Inflammatory macrophage treated with lipopolysaccharide for 4 hours (primary cell): ENCODE results near the gene LRRN3.
"Not testable (repeated sequence)": the region's sequence is repeated elsewhere in the genome, so short reads cannot be mapped to it uniquely, and the experiment has no call there.

Experiments
- DNase-seq: peaks from one replicate; pipeline ENCODE4 v3.0.0-alpha.2; 2020

LRRN3 gene

GRCh38 chr7:111090846-111091245 lies at the start of gene LRRN3:
LRRN3 (plus strand) TSS chr7:111091127; CDS start chr7:111122773, 31,646 bp downstream.
- no peak for DNase-seq

GRCh38 chr7:111041577-111041976 lies 49.4 kb upstream of the LRRN3 start:
- DNase-seq = no peak

GRCh38 chr7:111042842-111043241 lies 48.1 kb upstream of the LRRN3 start:
- DNase-seq = no peak

- DNase-seq = no peak
These were observed 47.4 kb upstream of the LRRN3 start for GRCh38 chr7:111043561-111043960.

GRCh38 chr7:111045449-111045848 lies 45.5 kb upstream of the LRRN3 start:
- no peak for DNase-seq

- DNase-seq = no peak
These were observed 43.3 kb upstream of the LRRN3 start for GRCh38 chr7:111047595-111047994.

- no peak for DNase-seq
These were observed 40.8 kb upstream of the LRRN3 start for GRCh38 chr7:111049971-111050680.

- DNase-seq = no peak
These were observed 40.0 kb upstream of the LRRN3 start for GRCh38 chr7:111050875-111051416.

GRCh38 chr7:111051832-111052231 lies 39.1 kb upstream of the LRRN3 start:
- no peak for DNase-seq

- DNase-seq = no peak
These were observed 37.9 kb upstream of the LRRN3 start for GRCh38 chr7:111053035-111053434.

GRCh38 chr7:111056371-111056770 lies 34.6 kb upstream of the LRRN3 start:
- DNase-seq = no peak

- no peak for DNase-seq
These were observed 33.9 kb upstream of the LRRN3 start for GRCh38 chr7:111057066-111057465.

- DNase-seq = no peak
These were observed 31.1 kb upstream of the LRRN3 start for GRCh38 chr7:111059833-111060232.

GRCh38 chr7:111063166-111063565 lies 27.8 kb upstream of the LRRN3 start:
- no peak for DNase-seq

GRCh38 chr7:111067251-111067650 lies 23.7 kb upstream of the LRRN3 start:
- no peak for DNase-seq

- DNase-seq = no peak
These were observed 23.2 kb upstream of the LRRN3 start for GRCh38 chr7:111067682-111068081.

GRCh38 chr7:111068618-111069017 lies 22.3 kb upstream of the LRRN3 start:
- DNase-seq = no peak

GRCh38 chr7:111071556-111071955 lies 19.4 kb upstream of the LRRN3 start:
- DNase-seq = no peak

- DNase-seq = not testable (repeated sequence)
These were observed 18.3 kb upstream of the LRRN3 start for GRCh38 chr7:111072658-111073057.

- DNase-seq = peak; percentile 11
These were observed 16.7 kb upstream of the LRRN3 start for GRCh38 chr7:111074071-111074747.

- DNase-seq = no peak
These were observed 16.2 kb upstream of the LRRN3 start for GRCh38 chr7:111074748-111075146.

GRCh38 chr7:111075498-111075897 lies 15.4 kb upstream of the LRRN3 start:
- DNase-seq = no peak

GRCh38 chr7:111076205-111076604 lies 14.7 kb upstream of the LRRN3 start:
- no peak for DNase-seq

- DNase-seq = no peak
These were observed 13.9 kb upstream of the LRRN3 start for GRCh38 chr7:111077001-111077400.
